ENCODE measurements around the gene ELP1.
A peak's percentile ranks its signal among the peaks of the same experiment; 100 is the strongest.

The ELP1 gene

DNA sequence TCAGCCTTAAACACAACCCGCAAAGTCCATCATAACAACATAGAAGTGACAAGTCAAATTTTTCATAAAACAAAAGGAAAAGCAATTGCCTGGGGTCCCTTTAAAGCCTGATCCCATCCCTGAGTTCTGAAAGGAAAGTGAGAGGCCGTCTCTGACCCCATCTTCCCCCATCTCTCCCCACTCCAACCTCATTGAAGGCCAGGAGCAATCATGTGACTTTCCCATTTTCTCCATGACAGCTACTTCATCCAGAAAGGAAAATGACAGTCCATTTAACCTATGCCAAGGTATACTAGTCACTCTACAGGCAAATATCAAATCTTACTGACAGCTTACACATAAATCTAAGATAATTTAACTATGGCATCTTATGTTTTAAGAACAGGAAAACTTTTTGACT lies 56.4 kb downstream of the ELP1 start:
- DNase-seq: no peak

DNA sequence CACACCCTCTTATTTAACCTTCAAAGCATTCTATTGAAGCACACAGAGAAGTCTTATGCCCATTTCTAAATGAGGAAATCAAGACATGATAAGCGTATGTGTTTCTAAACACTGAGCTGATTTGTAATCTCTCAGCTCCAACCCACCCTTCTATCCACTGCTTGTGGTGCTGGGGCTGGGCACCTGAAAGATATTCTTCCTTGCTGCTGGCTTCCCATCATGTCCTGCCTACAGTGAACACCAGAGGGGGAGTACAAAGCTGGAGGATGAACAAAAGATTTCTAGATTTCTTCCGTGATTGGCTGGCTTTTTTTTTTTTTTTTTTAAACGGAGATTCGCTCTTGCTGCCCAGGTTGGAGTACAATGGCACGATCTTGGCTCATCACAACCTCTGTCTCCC lies 57.5 kb downstream of the ELP1 start:
- no peak for DNase-seq

DNA sequence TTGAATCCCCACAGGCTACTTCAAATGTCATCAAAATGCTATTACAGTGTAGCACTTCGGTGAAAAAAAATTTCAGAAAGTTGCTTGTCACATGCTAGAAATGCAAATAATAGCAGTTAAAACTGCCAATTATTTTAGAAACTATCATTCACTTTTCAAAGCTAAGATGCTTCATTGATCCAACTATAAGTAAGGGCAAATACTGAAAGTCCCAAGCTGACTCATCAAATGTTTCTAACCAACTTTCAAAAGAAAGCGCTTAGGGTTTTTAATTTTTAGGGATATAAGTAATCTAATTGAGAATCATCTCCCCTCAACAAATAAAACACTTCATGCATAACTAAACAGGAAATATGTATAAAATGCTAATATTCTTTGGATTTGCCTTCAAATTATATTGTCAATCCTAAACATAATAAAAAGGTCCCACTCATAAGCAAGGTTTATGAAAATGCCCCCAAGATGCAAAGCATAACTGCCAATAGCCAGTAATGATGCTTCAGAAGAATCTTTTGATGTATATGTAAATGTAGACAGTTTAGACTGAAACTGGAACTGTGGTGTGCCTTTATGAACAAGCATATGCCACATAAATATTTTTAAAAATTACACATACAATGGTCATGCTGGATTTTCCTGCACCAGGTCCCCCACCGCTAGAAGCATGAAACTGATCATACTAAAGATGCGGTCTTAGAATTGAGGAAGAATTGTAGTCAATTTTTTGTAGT lies 59.7 kb downstream of the ELP1 start:
- no peak for DNase-seq

DNA sequence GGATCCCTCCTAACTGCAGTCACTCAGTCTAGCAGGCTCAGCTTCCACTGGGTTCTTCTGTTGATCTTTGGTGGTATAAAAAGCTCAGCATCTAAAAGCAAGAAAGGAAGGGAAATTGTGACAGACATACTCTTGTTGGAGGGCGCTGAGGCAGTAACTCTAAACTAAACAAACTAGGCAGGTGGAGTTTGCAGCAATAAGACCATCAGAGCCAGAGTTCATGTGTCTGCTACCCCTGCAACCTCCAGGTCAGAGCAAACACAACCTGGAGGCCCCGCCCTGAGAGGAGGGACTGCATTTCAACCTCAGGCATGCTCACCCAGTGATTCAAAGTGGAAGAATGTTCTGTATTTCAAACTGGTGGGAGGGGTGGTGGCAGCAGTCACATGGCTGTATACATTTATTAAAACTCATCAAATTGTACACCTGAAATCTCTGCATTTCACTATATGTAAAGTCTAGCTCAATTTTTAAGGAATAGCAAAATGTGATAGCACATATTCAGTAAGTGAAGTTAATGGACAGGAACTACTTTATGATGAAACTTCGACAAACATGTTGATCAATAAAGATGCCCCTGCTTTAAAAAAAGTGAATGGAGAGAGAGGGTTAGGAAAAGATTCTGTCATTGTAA lies 64.7 kb downstream of the ELP1 start:
- no peak for DNase-seq

DNA sequence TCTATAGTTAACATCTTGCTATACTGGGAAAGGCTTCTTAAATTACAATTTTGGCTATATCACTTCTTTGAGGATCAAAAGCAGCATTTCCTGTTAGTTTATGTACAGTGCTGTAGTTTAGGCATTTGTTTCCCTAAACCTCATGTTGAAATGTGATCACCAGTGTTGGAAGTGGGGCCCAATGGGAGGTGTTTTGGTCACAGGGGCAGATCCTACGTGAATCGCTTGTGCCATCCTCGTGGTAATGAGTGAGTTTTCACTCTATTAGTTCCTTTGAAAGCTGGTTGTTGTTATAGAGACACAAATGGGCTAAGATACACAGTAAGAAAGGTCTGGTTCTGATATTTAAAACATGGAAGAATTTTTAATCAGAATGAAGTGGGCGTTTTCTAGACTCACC lies 66.1 kb downstream of the ELP1 start:
- no peak for DNase-seq

DNA sequence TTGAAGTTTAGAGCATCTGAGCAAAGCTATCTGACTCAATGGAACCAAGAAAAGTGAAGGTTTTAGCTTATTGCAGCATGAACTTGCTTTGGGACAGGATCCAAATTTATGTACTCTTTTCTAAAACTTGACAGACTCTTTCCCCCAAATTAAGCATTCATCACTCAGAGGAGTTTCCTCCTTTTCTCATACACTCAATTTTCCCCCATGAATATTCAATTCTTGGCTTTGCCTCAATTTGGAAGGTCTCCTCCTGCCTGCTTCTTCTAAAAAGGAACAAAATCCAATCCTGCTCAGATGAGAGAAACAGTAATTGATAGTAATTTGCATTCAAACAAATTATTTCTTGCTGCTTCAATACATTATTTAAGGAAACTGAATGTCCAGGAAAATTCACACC lies 66.8 kb downstream of the ELP1 start:
- DNase-seq: no peak

DNA sequence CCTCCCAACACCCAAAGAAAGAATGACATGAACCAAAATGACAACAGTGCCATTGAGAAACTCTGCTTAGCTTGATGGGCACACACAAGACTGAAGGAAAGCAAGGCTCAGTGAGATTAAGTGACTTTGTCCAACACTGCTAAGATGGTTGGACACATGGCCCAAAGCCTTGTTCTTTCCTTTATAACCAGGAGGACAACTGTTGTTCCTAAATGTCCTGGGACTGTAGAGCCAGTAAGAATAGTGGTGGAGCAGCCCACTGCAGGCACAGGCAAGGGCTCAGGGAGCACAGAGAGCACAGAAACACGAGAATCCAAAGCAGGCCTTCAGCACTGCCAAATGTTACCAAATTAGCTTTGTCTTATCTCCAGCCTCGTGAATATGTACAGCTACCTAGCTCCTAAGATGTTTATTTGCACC lies 67.9 kb downstream of the ELP1 start:
- no peak for DNase-seq

DNA sequence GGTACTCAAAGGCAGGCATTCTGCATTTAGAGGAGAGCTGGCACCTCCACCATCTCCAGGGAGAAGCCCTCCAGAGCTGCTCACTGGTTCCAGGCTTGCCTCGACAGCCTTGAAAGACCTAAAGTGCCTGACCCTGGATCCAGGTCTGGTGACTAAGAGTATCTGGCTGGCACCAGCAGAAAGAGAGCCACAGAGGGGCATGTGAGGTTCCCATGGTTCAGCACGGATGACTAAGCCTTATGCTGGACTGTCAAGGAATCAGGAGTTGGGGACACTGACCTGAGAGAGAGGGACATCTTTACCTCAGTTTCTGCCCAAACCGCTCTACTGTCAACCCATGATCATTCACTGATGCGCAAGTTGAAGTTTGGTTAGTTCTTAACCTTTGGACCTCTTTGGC lies 68.9 kb downstream of the ELP1 start:
- no peak for DNase-seq

DNA sequence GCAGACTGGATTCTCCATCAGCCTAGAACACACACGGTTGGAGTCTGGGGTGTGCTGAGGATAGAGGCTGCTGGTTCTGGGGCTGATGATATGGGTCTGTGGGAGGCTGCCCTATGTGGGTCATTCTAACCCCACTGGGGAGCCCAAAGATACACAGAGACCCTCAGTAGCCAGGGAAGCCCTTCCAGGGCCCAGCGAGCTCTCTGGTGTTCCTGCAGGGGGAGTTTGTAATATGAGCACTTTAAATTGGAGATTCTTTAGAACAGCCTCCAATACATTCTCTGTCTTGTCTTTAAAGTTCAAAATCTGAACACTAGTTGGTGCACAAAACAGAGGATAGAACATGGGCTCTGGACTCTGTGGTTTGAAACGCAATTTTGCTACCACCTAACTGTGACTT lies 69.5 kb downstream of the ELP1 start:
- DNase-seq: no peak

DNA sequence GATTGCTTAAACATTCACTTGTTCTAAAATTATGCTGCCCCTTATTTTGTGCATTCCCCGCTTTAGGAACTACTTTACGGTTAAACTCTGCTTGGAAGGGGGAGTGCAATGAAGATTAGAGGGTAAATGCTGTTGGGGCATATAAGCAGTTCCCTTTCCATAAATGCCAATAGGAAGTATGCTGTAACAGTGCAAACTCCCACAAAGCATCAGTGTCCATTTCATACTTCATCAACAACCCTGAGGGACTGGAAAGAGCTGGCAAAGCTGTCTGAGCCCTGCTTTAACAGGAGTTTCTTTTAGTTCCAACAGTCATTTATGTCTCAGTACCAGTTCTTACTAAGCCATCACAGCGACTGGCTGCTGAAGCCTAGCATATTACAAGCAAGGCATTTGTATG lies 70.0 kb downstream of the ELP1 start:
- no peak for DNase-seq

DNA sequence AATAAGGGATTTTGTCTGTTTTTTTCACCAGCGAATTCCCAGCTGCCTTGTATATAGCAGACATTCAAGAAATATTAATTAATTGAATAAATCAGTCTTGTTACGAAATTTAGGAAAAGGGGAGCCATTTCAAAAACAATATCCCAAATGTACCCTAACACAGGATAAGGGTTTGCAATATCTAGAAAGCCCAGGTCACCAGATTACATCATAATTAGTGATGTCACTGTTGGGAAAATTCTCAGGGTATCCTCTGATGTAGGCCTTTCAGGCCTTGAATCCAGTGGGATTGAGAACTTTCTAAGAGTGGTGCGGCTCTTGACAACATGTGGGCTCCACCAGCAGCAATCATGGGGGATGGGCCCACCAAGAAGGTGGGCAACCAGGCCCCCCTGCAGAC lies 71.9 kb downstream of the ELP1 start, which contains the start of gene ACTL7A:
Gene ACTL7A, plus strand, starts transcription at position 270 of the 400 bp plus-strand sequence. Its CDS starts 57 bp downstream, at position 327.
- DNase-seq: no peak

DNA sequence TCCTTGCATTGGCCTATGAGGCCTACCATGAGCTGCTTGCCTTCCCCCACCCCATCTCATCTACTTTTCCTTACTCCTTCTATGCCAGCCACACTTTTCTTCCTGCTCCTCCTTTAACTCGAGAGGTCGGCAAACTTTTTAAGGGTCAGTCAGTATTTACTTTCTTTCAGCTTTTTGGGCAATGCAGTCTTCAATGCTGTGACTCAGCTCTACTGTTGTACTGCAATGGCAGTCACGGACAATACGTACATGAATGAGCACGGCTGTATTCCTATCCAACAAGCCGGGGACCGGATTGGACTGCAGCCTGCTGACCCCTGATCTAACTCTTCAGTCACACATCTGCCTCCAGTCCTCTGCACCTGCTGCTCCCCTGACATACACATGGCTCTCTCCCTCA lies 72.5 kb downstream of the ELP1 start:
- DNase-seq: no peak

DNA sequence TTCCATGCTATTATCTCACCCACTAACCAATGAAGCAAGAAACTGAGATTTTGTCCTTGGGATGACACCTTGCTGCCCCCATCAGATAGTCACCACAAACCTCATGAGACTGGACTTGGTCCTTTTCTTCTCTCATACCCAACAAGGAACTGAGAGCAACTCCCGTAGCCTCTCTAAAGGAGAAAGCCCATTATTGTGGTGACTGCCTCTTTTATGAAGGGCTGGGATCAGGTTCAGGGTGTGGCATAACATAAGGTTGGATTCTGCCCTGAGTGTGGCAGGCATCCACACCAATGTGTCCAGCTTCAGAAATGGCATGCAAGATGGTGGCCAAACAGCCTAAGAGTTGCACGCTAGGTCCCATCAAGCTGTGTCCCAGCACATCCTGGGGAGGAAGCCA lies 73.2 kb downstream of the ELP1 start:
- no peak for DNase-seq

DNA sequence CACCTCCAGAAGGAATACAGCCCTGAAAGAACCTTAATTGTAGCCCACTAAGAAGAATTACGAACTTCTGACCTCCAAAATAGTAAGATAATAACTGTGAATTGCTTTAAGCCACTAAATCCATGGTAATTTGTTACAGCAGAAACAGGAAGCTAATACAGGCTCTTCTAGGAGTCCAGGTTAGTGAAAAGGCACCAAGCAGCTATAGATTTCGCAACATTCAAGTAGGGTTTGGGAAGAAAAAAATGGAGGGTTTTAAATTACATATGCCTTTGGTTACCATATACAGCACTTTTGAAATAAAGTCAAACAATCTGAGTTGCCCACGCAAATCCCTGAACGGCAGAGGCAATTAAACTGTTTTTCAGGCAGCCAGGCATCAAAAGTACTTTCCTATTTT lies 73.6 kb downstream of the ELP1 start:
- DNase-seq: no peak

DNA sequence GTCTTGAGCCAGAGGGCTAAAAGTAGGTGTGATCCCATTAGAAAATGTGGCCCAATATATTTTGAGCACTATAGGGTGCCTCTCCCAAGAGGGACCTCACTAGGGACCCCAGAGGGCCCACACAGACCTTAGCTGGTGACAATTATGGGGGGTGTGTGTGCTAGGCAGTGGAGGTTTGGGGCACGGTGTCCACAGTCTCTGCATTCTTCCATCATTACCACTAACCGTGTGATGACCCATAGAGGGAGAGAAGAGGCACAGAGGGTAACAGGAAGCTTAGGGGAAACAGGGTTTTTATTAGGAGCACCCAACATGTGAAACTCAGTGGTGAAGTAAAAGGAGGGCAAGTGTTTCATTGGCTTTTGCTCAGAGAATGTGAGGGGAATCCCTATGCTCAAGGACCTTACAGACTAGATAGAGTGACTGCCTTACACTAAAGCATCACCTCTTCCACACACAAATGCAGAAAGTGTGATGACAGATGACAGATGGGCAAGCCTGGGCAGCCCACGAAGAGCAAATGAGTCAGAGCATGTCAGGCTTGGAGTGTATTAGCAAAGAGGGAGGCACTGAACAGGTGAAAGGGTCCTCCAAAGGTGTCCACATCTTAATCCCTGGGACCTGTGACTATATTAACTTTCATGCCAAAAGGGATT lies 74.3 kb downstream of the ELP1 start:
- DNase-seq: no peak

DNA sequence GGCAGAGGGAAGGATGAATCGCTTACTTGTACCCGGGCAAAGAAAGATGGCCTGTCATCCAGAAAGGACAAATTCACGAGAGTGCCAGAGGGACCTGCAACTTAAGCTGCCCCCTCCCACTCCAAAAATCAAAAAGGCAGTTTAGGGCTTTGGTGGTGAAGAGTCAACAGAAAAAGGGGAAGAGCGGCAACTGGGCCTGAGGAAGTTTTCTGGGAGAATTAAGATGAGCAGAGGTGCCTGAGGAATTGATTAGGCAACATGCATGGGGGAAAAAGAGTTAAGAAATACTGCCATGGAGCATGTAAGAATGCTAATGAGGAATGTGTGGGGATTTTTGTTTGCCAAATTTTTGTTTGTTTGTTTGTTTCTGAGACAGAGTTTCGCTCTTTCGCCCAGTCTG lies 76.4 kb downstream of the ELP1 start:
- no peak for DNase-seq

DNA sequence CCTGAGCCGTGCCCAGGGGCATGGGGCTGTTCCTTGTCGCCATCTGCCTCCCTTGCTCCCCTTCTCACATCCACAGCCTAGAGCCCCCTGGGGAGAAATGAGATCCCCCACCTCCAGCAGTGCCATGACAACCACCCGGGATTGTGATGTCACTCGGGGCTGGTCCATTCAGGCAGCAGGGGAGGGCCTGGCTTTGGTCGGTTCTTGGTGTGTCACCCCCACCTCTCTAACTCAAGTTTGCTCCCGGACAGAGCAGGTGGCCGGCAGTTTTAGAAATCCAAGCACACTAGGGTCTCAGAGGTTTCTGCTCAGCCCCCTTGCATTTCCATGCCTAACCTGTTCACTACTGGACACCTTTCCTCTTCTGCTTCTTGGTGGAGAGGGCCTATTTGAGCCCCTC lies 78.0 kb downstream of the ELP1 start, which contains the start of gene ACTL7B:
Gene ACTL7B, minus strand, starts transcription at position 99 of the 400 bp plus-strand sequence. Its CDS starts 56 bp downstream, at position 43.
- no peak for DNase-seq

DNA sequence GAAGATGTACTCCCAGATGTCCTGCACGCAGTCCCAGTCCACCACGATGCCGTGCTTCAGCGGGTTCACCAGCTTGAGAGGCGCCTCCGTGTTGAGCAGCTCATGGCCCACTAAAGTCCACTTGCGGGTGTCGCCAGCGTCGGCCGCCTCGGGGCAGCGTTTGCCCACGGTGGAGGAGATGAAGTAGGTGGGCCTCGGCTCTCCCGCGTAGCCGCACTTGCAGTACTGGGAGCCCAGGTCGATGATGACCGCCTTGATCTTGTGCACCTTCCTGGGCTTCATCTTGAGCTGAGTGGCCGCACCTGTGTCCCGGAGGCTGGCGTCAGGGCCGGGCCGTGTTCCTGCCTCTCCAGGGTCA lies 78.4 kb downstream of the ELP1 start:
- no peak for DNase-seq

DNA sequence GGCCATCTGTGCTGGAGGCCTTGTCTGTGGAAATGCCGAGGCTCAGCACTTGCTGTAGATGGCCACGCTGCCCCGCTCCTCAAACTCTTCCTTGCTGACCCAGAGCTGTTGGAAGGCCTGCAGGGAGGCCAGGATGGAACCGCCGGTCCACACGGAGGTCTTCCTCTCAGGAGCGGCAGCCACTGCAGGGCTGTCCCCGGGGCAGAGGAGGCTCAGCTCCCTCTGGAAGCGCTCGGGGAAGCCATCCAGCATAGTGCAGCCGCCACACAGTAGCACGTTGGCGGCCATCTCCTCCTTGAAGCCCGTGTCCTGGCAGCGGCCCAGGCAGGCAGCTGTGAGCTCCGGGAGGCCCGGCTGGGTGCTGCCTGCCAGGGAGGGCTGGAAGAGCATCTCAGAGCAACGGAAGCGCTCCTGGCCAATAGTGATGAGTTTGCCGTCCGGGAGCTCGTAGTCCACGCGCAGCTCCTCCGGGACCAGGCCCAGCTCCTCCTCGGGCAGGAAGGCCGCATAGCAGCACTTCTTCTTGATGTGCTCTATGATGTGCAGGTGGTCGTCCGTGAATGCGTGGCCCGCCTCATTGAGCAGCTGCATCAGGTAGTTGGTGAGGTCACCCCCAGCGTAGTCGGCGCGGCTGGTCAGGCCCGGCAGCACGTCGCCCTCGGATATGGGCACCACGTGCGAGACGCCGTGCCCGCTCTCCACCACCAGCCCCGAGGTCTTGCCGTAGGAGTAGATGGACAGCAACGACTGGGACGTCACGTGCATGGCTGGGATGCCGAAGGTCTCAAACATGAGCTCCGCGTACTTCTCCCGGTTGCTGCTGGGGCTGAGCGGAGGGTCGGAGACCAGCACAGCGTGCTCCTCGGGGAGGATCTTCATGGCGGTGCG lies 79.0 kb downstream of the ELP1 start:
- DNase-seq: peak; percentile 47

DNA sequence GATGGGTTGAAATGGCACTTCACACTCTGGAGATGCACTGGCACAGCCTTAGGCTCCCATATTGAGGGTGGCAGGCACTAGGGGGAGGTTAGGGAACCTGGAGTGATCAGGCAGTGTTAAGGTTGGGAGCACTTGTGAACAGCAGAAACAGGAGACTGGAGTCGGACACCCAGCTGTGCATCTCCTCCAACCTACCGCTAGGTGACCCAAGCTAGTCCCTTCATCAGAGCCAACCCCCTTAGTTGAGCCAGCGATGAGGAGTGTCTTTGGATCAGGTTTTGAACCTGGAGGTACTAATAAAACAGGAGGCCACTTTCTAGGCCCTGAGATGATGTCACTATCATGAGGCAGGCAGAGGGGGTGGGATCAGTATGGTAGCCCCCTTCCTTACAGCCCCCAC lies 79.8 kb downstream of the ELP1 start:
- no peak for DNase-seq

DNA sequence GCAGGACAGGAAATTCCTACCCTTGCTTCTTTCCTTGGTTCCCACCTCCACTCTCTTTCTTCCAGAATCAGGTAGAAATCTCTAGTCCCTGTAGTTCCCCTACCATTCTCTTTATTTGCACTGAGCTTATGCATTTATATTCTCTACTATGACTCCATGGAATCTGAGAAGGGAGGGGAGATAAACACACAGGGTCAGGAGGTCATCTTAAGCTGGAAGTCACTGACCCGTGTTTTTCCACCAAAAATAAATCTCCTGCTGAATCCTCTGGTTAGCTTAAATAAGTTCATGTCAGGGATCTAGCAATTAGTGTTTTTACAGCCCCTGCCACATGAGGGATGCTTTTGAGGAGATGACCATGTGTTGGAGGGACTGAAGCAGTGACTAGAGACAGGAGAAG lies 81.8 kb downstream of the ELP1 start:
- no peak for DNase-seq

DNA sequence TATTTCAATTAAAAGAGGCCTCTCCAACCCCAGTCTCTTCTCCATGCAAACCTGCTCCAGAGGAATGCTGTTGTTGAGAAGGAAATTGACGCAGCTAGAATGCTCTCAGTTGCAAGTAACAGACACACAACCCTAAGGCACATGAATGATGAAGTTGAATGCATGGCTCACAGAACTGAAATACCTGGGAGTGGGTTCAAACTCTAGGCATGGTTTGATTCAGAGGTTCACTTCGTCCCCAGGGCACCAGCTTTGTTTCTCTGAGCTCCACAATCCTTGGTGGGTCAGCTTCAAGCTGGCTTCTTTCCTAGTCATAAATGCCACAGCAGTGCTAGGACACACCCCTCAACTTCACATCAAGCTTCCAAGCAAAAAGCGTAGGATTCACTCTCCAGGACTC lies 82.8 kb downstream of the ELP1 start:
- DNase-seq: no peak

DNA sequence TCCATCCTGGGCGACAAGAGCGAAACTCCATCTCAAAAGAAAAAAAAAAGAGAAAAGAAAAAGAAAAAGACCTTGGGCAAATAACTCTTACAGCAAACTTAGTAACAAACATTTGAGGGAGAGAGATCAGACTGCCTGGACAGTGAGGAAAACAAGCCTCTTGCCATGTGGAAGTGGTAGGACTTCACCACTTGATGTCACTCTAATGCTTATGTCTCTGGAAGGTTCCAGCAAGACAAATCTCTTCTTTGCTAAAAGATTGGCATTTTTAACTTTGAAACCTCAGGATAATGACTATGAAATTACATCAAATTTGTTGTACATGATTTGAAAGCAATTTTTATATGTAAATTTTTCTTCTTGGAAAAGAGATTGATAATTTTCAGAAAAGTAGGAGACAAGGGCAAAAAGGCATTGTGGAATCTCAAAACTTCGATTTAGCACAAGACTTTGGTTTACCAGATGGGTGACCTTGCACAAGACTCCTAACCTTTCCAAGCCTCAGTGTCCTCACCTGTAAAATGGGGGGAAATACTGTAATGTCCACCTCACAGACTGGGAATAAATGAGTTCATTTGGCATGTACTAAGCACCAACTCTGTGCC lies 83.5 kb downstream of the ELP1 start:
- DNase-seq: peak; percentile 32
